CD4-positive, alpha-beta T cell (primary cell): ENCODE measurements around the gene CHD3. TPM values are rescaled to one million over a fixed set of nuclear protein-coding genes. Genes with fewer than 3 reads are reported as not detected.

ENCODE experiments used
- ATAC-seq: fragments of 200-7000 bp; cut with Tn5 transposase; one replicate; pipeline ENCODE4 v1.10.0; 2022; ENCODE audit warnings: mild to moderate bottlenecking; ENCODE audit not compliant: poor library complexity
- CTCF ChIA-PET: fragments of 350-600 bp; sonication (Branson Sonifier 250); formaldehyde crosslinking; loops from one replicate; lab custom pipeline; 2021; ENCODE audit warnings: antibody characterized with exemption, inconsistent platforms; lab: Charles Lee
- POLR2A ChIA-PET: fragments of 350-600 bp; sonication (Branson Sonifier 250); formaldehyde crosslinking; loops from one replicate; lab custom pipeline; 2021; ENCODE audit warnings: antibody characterized with exemption, inconsistent platforms; lab: Charles Lee
- DNase-seq, 14 experiments: peaks; one replicate each; pipeline ENCODE4 v3.0.0-alpha.2; 2013 to 2020; ENCODE audit warnings: mixed read lengths in 2 of 14
- H3K27ac ChIP-seq, 2 donors: one replicate each; pipeline versions ENCODE4 v1.5.1 to v1.7.0; 2013; ENCODE audit warnings: low read length in 2 of 2, low read depth in 1 of 2, mild to moderate bottlenecking in 1 of 2
- H3K27me3 ChIP-seq, 2 experiments: 1 replicate in 1 of 2; 2 replicates in 1 of 2; pipeline versions ENCODE4 v1.6.1 to v1.7.0; 2013; ENCODE audit warnings: low read length in 2 of 2, control low read depth in 1 of 2, mild to moderate bottlenecking in 1 of 2, moderate library complexity in 1 of 2; ENCODE audit not compliant: insufficient read depth in 2 of 2, control insufficient read depth in 1 of 2
- H3K36me3 ChIP-seq: one replicate; pipeline ENCODE4 v1.6.1; 2013; ENCODE audit warnings: low read length, control low read depth; ENCODE audit not compliant: insufficient read depth
- H3K4me1 ChIP-seq: one replicate; pipeline ENCODE4 v1.6.1; 2013; ENCODE audit warnings: low read length, control low read depth; ENCODE audit not compliant: insufficient read depth
- H3K4me3 ChIP-seq: one replicate; pipeline ENCODE4 v1.5.1; 2013; ENCODE audit warnings: mild to moderate bottlenecking, low read length, moderate library complexity
- H3K9me3 ChIP-seq, 2 experiments: 1 replicate in 1 of 2; 2 replicates in 1 of 2; pipeline versions ENCODE4 v1.6.1 to v1.7.0; 2013; ENCODE audit warnings: low read length in 2 of 2, mild to moderate bottlenecking in 2 of 2, control low read depth in 1 of 2, moderate library complexity in 1 of 2; ENCODE audit not compliant: control insufficient read depth in 1 of 2, insufficient read depth in 1 of 2
- H3K27ac Mint-ChIP-seq: one replicate; pipeline ENCODE4 v1.8.0; 2020; ENCODE audit warnings: mixed read lengths
- H3K27me3 Mint-ChIP-seq: one replicate; pipeline ENCODE4 v1.8.0; 2021; ENCODE audit warnings: mixed read lengths
- H3K36me3 Mint-ChIP-seq: one replicate; pipeline ENCODE4 v1.8.0; 2021; ENCODE audit warnings: low read depth, mixed read lengths
- H3K4me1 Mint-ChIP-seq: one replicate; pipeline ENCODE4 v1.8.0; 2021; ENCODE audit warnings: low read depth, mixed read lengths
- H3K4me3 Mint-ChIP-seq: one replicate; pipeline ENCODE4 v1.8.0; 2020; ENCODE audit warnings: mild to moderate bottlenecking, mixed read lengths
- H3K9me3 Mint-ChIP-seq: one replicate; pipeline ENCODE4 v1.8.0; 2020; ENCODE audit warnings: mixed read lengths
- CTCF ChIP-seq: fragments of 200-600 bp; IDR thresholded peaks from one replicate; pipeline ENCODE4 v1.8.0; 2022; ENCODE audit warnings: antibody characterized with exemption, mild to moderate bottlenecking
- intact Hi-C, 2 experiments: fragments of 100-400 bp; cut with DNase I in 1 of 2; cut with micrococcal nuclease in 1 of 2; formaldehyde crosslinking; loops; one replicate each; pipeline versions ENCODE4 v1.15.1 to v1.9.0; 2023 to 2025; cut with DNase I, micrococcal nuclease
- total RNA-seq, 174 experiments: library from RNA in 2 of 174; stranded (reverse) in 2 of 174; gene quantifications; one replicate each; pipeline ENCODE4 v1.2.3 and lab custom pipeline; 2021 to 2026

The CHD3 gene
- total RNA-seq, 2 experiments from 2014 or later: 263 to 297 TPM

GRCh38 chr17:7886227-7887037 lies 2.2 kb upstream of the CHD3 start:
- Mint-ChIP-seq H3K4me1 (peaks cover 6% of the 10 kb centered on the region), H3K27ac (no peak overlapping the region), H3K36me3 (peaks cover 4% of the 10 kb centered on the region), H3K27me3 (no peaks in the 10 kb centered on the region), H3K9me3 (no peaks in the 10 kb centered on the region), H3K4me3 (no peak overlapping the region)
- peak; percentile 10 for ATAC-seq
- ChIA-PET POLR2A (interaction anchor here (0.9 to 1.9 kb wide), 8 partner anchors 18 to 103 kb away, joined by 3 to 18 read pairs (median 4); partner anchors contain the start of genes CNTROB, NAA38, RNF227 and TRAPPC1), CTCF (interaction anchor here (1.0 to 1.3 kb wide), 2 partner anchors 12 to 104 kb away, joined by 3 to 5 read pairs; no protein-coding TSS in a partner anchor)
- intact Hi-C loops: loop anchor here (1.0 to 5.0 kb wide), 5 partner anchors 24 to 52 kb away; partner anchors contain the start of genes CNTROB (in 1 of the 2), KDM6B (in 1 of the 2), NAA38 (in 1 of the 2) and TRAPPC1 (in 1 of the 2)
- no peak for TF ChIP-seq CTCF
- Histone ChIP-seq H3K27me3 (no peaks in the 10 kb centered on the region), H3K4me1 (peaks cover 61% of the 10 kb centered on the region), H3K9me3 (no peaks in the 10 kb centered on the region), H3K36me3 (peaks cover 21% of the 10 kb centered on the region), H3K27ac (peak overlapping the region; percentile 86 to 96), H3K4me3 (peak overlapping the region; percentile 98)
- peak; percentile 23 to 85 (median 60) for DNase-seq

- Mint-ChIP-seq H3K36me3 (peaks cover 4% of the 10 kb centered on the region), H3K27ac (no peak overlapping the region), H3K27me3 (no peaks in the 10 kb centered on the region), H3K9me3 (no peaks in the 10 kb centered on the region), H3K4me1 (peaks cover 6% of the 10 kb centered on the region), H3K4me3 (no peak overlapping the region)
- intact Hi-C loops: loop anchor here (1.0 to 5.0 kb wide), 5 partner anchors 24 to 52 kb away; partner anchors contain the start of genes CNTROB (in 1 of the 2), KDM6B (in 1 of the 2), NAA38 (in 1 of the 2) and TRAPPC1 (in 1 of the 2)
- peak; percentile 37 for ATAC-seq
- H3K9me3 ChIP-seq: no peaks in the 10 kb centered on the region
- peaks cover 55% of the 10 kb centered on the region for H3K4me1 ChIP-seq
- H3K4me3 ChIP-seq: peak overlapping the region; percentile 98
- no peak for DNase-seq
- CTCF ChIA-PET: no interaction called here
- peaks cover 25% of the 10 kb centered on the region for H3K36me3 ChIP-seq
- peak overlapping the region; percentile 86 to 96 for H3K27ac ChIP-seq
- POLR2A ChIA-PET: interaction anchor here (1.1 to 1.7 kb wide), 2 partner anchors 29 to 30 kb away, joined by 3 to 18 read pairs; partner anchors contain the start of genes NAA38 and RNF227
- no peaks in the 10 kb centered on the region for H3K27me3 ChIP-seq
- no peak for TF ChIP-seq CTCF
These were observed 1.5 kb upstream of the CHD3 start for GRCh38 chr17:7887038-7887481.

GRCh38 chr17:7887482-7888183 lies 956 bp upstream of the CHD3 start:
- Histone ChIP-seq H3K27ac (peak overlapping the region; percentile 75 to 96), H3K36me3 (peaks cover 30% of the 10 kb centered on the region), H3K27me3 (no peaks in the 10 kb centered on the region), H3K4me3 (peak overlapping the region; percentile 98), H3K4me1 (peaks cover 49% of the 10 kb centered on the region), H3K9me3 (no peaks in the 10 kb centered on the region)
- no peak for TF ChIP-seq CTCF
- POLR2A ChIA-PET: interaction anchor here (0.6 kb wide), 1 partner anchor 28 kb away, joined by 3 read pairs; no protein-coding TSS in a partner anchor
- Mint-ChIP-seq H3K4me1 (peaks cover 6% of the 10 kb centered on the region), H3K27me3 (no peaks in the 10 kb centered on the region), H3K27ac (no peak overlapping the region), H3K4me3 (no peak overlapping the region), H3K9me3 (no peaks in the 10 kb centered on the region), H3K36me3 (peaks cover 4% of the 10 kb centered on the region)
- intact Hi-C loops: loop anchor here (1.0 to 5.0 kb wide), 7 partner anchors 25 to 53 kb away; partner anchors contain the start of genes CNTROB (in 1 of the 2), KDM6B (in 1 of the 2), NAA38 (in 1 of the 2) and TRAPPC1 (in 1 of the 2)
- CTCF ChIA-PET: interaction anchor here (0.6 kb wide), 1 partner anchor 14 kb away, joined by 4 read pairs; no protein-coding TSS in a partner anchor
- DNase-seq: peak; percentile 72 to 97 (median 86)
- peak; percentile 69 for ATAC-seq
